GM12891 (cell line): ENCODE results near the gene TMEM19. TPM values are rescaled to one million over a fixed set of nuclear protein-coding genes. Genes with fewer than 3 reads are reported as not detected.

ENCODE experiments used
- DNase-seq: peaks from one replicate; pipeline ENCODE4 v3.0.0; 2011; ENCODE audit warnings: low spot score; ENCODE audit not compliant: insufficient read length
- FAIRE-seq: peaks from 2 replicates; lab custom pipeline; 2011; peaks lifted over from hg19 to GRCh38; lab: Jason Lieb, UNC
- PAX5 ChIP-seq: IDR thresholded peaks from 2 replicates; pipeline ENCODE4 v1.6.1; 2011; ENCODE audit warnings: low read length, moderate library complexity, mild to moderate bottlenecking; ENCODE audit not compliant: insufficient read depth, severe bottlenecking
- POLR2A ChIP-seq: IDR thresholded peaks from 2 replicates; pipeline ENCODE4 v1.6.1; 2011; ENCODE audit warnings: low read depth, low read length, control low read depth
- POLR2AphosphoS5 ChIP-seq: IDR thresholded peaks from 2 replicates; pipeline ENCODE4 v1.6.1; 2011; ENCODE audit warnings: low read depth, low read length, control low read depth
- POU2F2 ChIP-seq: IDR thresholded peaks from 2 replicates; pipeline ENCODE4 v1.6.1; 2011; ENCODE audit warnings: low read depth, mild to moderate bottlenecking, control low read depth, low read length, moderate library complexity
- SPI1 ChIP-seq: IDR thresholded peaks from 2 replicates; pipeline ENCODE4 v1.6.1; 2011; ENCODE audit warnings: low read depth, low read length, control low read depth
- TAF1 ChIP-seq: IDR thresholded peaks from 2 replicates; pipeline ENCODE4 v1.6.1; 2011; ENCODE audit warnings: low read depth, low read length, control low read depth
- polyA plus RNA-seq: library from polyadenylated mRNA; unstranded; fragments of >200 nt; gene quantifications from one replicate; pipeline ENCODE4 v1.2.1, GENCODE V29; 2012; ENCODE audit warnings: low read depth, missing spikeins, inconsistent platforms; ENCODE audit not compliant: missing spikeins

Gene TMEM19
- polyA plus RNA-seq, result 18.1 TPM

- peak; percentile 65 for DNase-seq
- TF ChIP-seq PAX5 (peak; percentile 25), SPI1 (no peak), POLR2AphosphoS5 (peak; percentile 70; the same call in 1 of the 2 replicates), POLR2A (0 out of 2 replicates have a peak, but pooled peaks have one; percentile 15), POU2F2 (peak; percentile 41; the same call in 1 of the 2 replicates)
- FAIRE-seq, result peak; percentile 97
Measured at GRCh38 chr12:71685914-71686657, at the start of gene TMEM19. TMEM19 (plus strand) TSS chr12:71686082; CDS start chr12:71686681, 599 bp downstream.

- FAIRE-seq (no peak), DNase-seq (peak; percentile 7)
- TF ChIP-seq SPI1, result no peak
- no peak for TF ChIP-seq POLR2AphosphoS5
- no peak for TF ChIP-seq POU2F2
- no peak for TF ChIP-seq TAF1
- TF ChIP-seq PAX5, result no peak
- no peak for TF ChIP-seq POLR2A
Measured at GRCh38 chr12:71636704-71637115, 49.2 kb upstream of the TMEM19 start.

GRCh38 chr12:71638499-71638898 lies 47.4 kb upstream of the TMEM19 start:
- TF ChIP-seq POLR2AphosphoS5 (no peak), POLR2A (no peak), PAX5 (no peak), TAF1 (no peak), SPI1 (no peak), POU2F2 (no peak)
- no peak for FAIRE-seq
- DNase-seq, result no peak

GRCh38 chr12:71639341-71639760 lies 46.5 kb upstream of the TMEM19 start:
- TF ChIP-seq POLR2A (no peak), POLR2AphosphoS5 (peak; percentile 60; the same call in 1 of the 2 replicates)
- no peak for DNase-seq
- peak; percentile 40 for FAIRE-seq

GRCh38 chr12:71640316-71640715 lies 45.6 kb upstream of the TMEM19 start:
- DNase-seq (no peak), FAIRE-seq (no peak)
- TF ChIP-seq PAX5 (no peak), POU2F2 (no peak), POLR2A (no peak), TAF1 (no peak), SPI1 (no peak), POLR2AphosphoS5 (no peak)

DNA sequence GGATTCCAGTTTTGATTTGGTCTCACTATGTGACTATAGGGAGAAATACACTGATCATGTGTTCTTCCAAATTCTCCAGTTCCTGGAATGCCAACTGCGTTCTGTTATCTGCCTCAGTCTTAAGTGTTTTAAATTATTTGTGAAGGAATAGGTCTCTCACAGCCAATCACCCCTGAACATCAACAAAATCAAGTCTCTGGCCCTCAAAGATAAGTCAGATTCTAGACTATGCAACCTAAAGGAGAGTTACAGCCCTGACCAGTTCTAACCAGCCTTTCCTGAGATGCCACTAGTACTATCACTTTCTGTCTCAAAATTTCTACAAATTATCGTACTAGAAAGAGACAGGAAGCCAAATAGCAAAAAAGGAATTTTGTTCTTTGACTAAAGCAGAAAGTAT lies 44.5 kb upstream of the TMEM19 start:
- no peak for TF ChIP-seq TAF1
- TF ChIP-seq POLR2AphosphoS5, result no peak
- no peak for TF ChIP-seq POLR2A
- no peak for TF ChIP-seq POU2F2
- no peak for TF ChIP-seq SPI1
- no peak for TF ChIP-seq PAX5
- FAIRE-seq (no peak), DNase-seq (no peak)

DNA sequence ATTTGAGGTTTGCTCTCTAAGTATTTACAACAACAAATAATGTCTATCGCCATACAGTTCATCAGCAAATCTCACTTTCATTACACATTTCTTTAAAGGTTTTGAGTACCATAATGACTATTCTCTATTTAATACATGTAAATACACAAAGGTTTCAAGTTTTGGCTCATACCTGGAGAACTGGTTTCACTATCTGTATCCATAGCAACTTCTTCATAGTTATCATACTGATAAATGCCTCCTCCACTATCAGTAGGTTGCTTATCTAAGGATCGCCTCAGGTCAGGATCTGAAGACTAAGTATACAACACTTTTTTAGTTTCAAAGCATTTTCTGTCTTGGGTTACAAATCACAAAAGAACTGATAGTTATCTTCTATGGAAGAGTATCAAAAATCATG lies 43.6 kb upstream of the TMEM19 start:
- TF ChIP-seq POLR2AphosphoS5 (no peak), PAX5 (no peak), POLR2A (no peak), TAF1 (no peak), POU2F2 (no peak), SPI1 (no peak)
- no peak for FAIRE-seq
- no peak for DNase-seq

GRCh38 chr12:71645268-71645667 lies 40.6 kb upstream of the TMEM19 start:
- FAIRE-seq (no peak), DNase-seq (no peak)
- no peak for TF ChIP-seq POLR2AphosphoS5
- TF ChIP-seq POLR2A, result no peak
- TF ChIP-seq TAF1, result no peak

GRCh38 chr12:71646512-71646911 lies 39.4 kb upstream of the TMEM19 start:
- TF ChIP-seq PAX5 (no peak), SPI1 (no peak), POLR2AphosphoS5 (no peak), TAF1 (no peak), POLR2A (no peak), POU2F2 (no peak)
- FAIRE-seq (no peak), DNase-seq (no peak)

DNA sequence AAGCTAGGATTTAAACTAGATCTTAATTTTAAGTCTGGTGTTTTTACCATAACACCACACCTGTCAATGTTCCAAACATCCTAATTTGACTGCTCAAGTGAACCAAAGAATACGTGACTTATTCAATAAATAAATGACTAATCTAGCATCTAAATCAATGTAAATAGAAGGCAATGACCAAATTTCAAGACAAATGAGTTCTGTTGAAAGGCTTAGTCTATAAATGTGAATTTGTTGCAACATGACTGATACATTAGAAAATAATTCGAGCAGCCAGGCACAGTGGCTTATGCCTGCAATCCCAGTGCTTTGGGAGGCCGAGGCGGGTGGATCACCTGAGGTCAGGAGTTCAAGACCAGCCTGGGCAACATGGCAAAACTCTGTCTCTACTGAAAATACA lies 37.3 kb upstream of the TMEM19 start:
- no peak for FAIRE-seq
- TF ChIP-seq SPI1 (no peak), PAX5 (no peak), POLR2A (no peak), TAF1 (no peak), POLR2AphosphoS5 (no peak), POU2F2 (no peak)

GRCh38 chr12:71649401-71649800 lies 36.5 kb upstream of the TMEM19 start:
- no peak for FAIRE-seq

More for the DNA sequence above, 37.3 kb upstream of the TMEM19 start:
- no peak for DNase-seq

More at GRCh38 chr12:71649401-71649800, 36.5 kb upstream of the TMEM19 start:
- no peak for DNase-seq
- TF ChIP-seq POLR2A (no peak), POU2F2 (no peak), POLR2AphosphoS5 (no peak), TAF1 (no peak), SPI1 (no peak), PAX5 (no peak)
